Immature natural killer cell (primary cell): ENCODE results near the gene NDFIP2. TPM values are rescaled to one million over a fixed set of nuclear protein-coding genes. Genes with fewer than 3 reads are reported as not detected.
A peak's percentile ranks its signal among the peaks of the same experiment; 100 is the strongest.
"Not testable (repeated sequence)": the region's sequence is repeated elsewhere in the genome, so short reads cannot be mapped to it uniquely, and the experiment has no call there.

Source experiments
- DNase-seq, 3 donors: peaks; one replicate each; pipeline ENCODE4 v3.0.0; 2022; ENCODE audit warnings: mixed read lengths in 1 of 3
- H3K27ac Mint-ChIP-seq, 6 donors: one replicate each; pipeline ENCODE4 v1.8.0; 2020; ENCODE audit warnings: mixed read lengths in 6 of 6, mild to moderate bottlenecking in 5 of 6, inconsistent platforms in 4 of 6, moderate library complexity in 3 of 6
- H3K27me3 Mint-ChIP-seq, 3 donors: one replicate each; pipeline ENCODE4 v1.8.0; 2020 to 2021; ENCODE audit warnings: low read depth in 3 of 3, mild to moderate bottlenecking in 3 of 3, mixed read lengths in 3 of 3, moderate library complexity in 3 of 3, inconsistent platforms in 1 of 3
- H3K36me3 Mint-ChIP-seq, 3 donors: one replicate each; pipeline ENCODE4 v1.8.0; 2020; ENCODE audit warnings: mixed read lengths in 3 of 3, inconsistent platforms in 2 of 3, mild to moderate bottlenecking in 2 of 3
- H3K4me1 Mint-ChIP-seq, 2 donors: one replicate each; pipeline ENCODE4 v1.8.0; 2020; ENCODE audit warnings: inconsistent platforms in 2 of 2, mild to moderate bottlenecking in 2 of 2, mixed read lengths in 2 of 2, moderate library complexity in 1 of 2
- H3K4me3 Mint-ChIP-seq, 5 donors: one replicate each; pipeline ENCODE4 v1.8.0; 2020; ENCODE audit warnings: mild to moderate bottlenecking in 5 of 5, mixed read lengths in 5 of 5, inconsistent platforms in 3 of 5, moderate library complexity in 3 of 5
- H3K9me3 Mint-ChIP-seq, 6 donors: one replicate each; pipeline ENCODE4 v1.8.0; 2020; ENCODE audit warnings: mild to moderate bottlenecking in 6 of 6, mixed read lengths in 6 of 6, inconsistent platforms in 4 of 6, moderate library complexity in 3 of 6
- polyA plus RNA-seq, 3 donors: library from polyadenylated mRNA; unstranded; fragments of 300-500 nt; fragmentation: Illumina TruSeq; gene quantifications; one replicate each; pipeline ENCODE4 v1.2.3, GENCODE V29; 2021

Gene NDFIP2
- polyA plus RNA-seq, 3 donors from 2014 or later = 2.6 to 6.1 (median 5.6) TPM

DNA sequence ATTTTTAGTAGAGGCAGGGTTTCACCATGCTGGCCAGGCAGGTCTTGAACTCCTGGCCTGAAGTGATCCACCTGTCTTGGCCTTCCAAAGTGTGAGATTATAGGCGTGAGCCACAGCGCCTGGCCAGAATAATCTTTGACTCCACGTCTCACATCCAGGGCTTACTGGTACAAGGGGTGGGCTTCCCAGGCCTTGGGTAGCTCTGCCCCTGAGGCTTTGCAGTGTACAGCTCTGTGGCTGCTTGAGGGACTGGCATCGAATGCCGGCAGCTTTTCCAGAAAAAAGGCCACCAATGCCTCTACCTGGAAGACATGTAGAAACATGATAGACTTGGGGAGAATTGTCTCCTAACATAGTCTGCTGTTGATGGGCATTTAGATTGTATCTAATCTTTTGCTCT lies 57.8 kb downstream of the NDFIP2 start:
- Mint-ChIP-seq H3K4me3 (no peak overlapping the region), H3K9me3 (no peaks in the 10 kb centered on the region), H3K36me3 (peaks cover 0 to 3% (median 0%) of the 10 kb centered on the region in 3 donors), H3K27ac (no peak overlapping the region), H3K4me1 (no peaks in the 10 kb centered on the region), H3K27me3 (peaks cover 0 to 3% (median 2%) of the 10 kb centered on the region in 3 donors)
- no peak for DNase-seq

DNA sequence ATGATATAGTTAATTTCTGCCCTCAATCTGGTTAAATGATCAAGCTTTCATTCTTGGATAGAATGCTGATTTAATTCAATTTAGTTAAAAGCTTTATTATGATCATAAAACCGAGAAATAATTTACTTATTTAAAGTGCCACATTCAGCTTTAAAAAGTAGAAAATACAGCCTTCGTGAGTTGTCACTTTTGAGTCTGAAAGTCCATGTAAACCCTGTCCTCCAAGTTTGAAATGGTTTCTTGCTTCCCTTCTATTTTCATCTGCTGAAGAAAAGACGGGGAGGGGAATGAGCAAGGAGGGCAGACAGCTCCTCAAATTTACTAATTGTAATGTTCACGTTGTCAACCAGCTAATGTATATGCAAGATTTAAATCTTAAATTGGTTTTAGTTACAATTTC lies 59.5 kb downstream of the NDFIP2 start:
- H3K9me3 Mint-ChIP-seq = no peaks in the 10 kb centered on the region
- no peaks in the 10 kb centered on the region for H3K4me1 Mint-ChIP-seq
- H3K4me3 Mint-ChIP-seq = no peak overlapping the region
- no peak overlapping the region for H3K27ac Mint-ChIP-seq
- H3K27me3 Mint-ChIP-seq = peaks cover 0 to 3% (median 2%) of the 10 kb centered on the region in 3 donors
- H3K36me3 Mint-ChIP-seq = no peaks in the 10 kb centered on the region
- no peak for DNase-seq

DNA sequence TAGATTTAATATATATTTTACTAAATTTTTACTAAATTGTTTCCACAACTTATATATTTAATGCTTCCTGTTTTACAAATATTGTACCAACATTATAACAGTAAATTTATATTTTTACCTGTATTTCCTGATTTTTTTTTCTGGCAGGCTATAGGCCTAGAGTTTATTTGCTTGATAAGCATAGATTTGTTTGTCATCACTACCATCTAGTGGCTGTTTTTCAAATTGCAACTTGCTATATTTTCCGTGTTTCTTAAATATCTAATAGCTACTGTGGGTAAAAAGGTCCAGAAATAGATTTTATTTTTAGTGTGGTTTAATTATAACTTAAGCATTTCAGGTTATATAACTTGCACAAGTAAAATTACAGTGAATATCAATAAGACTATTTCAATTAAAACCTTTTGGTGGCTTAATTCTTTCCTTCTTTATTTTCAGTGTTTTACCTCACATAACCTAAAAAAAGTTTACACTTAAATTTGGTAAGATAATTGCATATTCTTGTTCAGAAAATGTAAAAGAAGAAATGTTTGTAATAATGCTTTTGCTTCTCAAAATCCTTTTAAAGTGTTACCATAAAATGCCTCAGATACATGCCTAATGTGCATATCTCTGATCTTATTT lies 60.6 kb downstream of the NDFIP2 start:
- Mint-ChIP-seq H3K27ac (no peak overlapping the region), H3K4me3 (no peak overlapping the region), H3K27me3 (peaks cover 0 to 6% (median 2%) of the 10 kb centered on the region in 3 donors), H3K36me3 (no peaks in the 10 kb centered on the region), H3K4me1 (no peaks in the 10 kb centered on the region), H3K9me3 (no peaks in the 10 kb centered on the region)
- DNase-seq = peak; percentile 51 to 61 (median 56)

DNA sequence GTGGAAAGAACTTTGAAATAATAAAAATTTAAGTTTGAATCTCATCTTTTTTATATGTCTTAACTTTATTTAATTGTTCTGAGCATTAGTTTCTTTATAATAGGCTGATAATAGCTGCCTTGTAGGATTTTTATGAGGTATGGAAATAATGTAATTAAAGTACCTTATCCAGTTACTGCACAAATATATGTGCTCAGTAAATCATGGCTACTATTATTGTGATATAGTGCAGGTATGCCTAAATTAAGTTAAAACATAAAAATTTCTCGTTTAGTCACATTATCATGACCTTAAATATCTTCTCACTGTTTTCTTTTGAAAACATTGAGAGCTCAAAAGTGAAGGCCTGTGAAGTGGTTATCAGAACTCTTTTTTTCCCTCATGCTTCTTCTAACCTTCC lies 62.9 kb downstream of the NDFIP2 start:
- no peak overlapping the region for H3K27ac Mint-ChIP-seq
- H3K36me3 Mint-ChIP-seq = no peaks in the 10 kb centered on the region
- H3K4me3 Mint-ChIP-seq = no peak overlapping the region

DNA sequence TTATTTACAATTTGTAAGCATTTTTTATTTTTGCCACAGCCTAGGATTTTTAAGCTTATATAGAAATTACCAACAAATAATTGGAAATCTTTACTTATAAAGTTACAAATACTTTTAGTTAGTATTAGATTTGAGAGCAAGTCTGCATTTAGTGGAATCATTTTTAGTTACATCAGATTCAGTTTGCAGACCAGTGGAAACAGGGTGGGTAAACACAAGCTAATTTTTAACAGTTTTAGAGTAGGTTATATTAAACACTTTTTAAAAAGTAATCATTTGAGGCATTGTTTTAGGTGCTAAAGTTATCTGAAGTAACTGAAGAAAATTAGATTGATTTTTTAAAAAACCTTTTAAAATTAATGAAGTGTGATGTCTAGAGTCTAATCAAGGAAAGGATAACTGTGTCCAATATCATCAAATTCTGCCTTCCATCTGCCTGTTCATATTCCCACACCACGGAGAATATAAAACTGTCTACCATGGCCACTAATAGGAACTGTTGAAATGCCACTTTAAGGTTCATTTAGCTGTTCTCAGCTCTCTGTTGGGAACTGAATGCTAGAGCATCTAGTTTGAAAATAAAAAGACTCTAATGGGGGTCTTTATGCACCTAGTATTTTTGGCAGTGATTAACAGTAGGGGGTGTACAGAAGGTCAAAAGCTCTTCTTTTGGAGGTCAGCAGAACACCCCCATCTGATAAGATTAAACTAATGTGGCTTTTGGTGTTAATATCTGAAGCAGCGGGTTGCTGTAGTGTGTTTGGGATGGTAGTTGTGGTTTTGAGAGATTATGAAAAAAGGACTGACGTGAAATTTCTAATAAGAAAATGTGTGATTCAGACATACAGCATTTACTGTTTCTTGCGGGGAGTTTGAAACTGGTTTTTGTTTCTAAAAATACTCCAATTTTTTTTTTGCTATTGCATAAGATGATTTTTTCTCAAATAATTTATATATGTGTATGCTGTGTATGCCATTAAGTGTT lies 66.5 kb downstream of the NDFIP2 start:
- no peak for DNase-seq

More for the DNA sequence above, 62.9 kb downstream of the NDFIP2 start:
- no peak for DNase-seq
- Mint-ChIP-seq H3K9me3 (no peaks in the 10 kb centered on the region), H3K4me1 (peaks cover 0 to 3% of the 10 kb centered on the region in 2 donors), H3K27me3 (peaks cover 0 to 6% (median 2%) of the 10 kb centered on the region in 3 donors)

DNA sequence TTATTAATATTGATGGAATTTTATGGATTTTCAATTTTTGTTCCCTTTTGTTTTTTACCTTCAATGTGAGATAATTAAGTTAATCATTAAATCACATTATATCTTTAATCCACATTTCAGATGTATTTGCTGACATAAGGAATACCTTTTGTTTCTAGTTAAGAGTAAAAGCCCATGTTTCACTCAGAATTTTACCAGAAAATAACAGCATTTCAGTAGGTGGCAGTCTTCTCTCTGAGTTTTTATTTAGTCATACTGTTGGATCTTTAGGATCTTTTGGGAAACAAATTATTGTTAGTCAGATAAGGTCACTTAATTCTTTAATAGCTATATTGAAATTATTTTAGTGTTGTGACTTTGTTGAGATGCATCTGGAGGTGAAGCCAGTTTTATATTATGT lies 67.9 kb downstream of the NDFIP2 start:
- no peak overlapping the region for H3K27ac Mint-ChIP-seq

More for the DNA sequence above, 66.5 kb downstream of the NDFIP2 start:
- peak overlapping the region in 1 of 5 donors; percentile 7 for H3K4me3 Mint-ChIP-seq
- no peak overlapping the region for H3K27ac Mint-ChIP-seq
- H3K36me3 Mint-ChIP-seq = peaks cover 0 to 2% (median 0%) of the 10 kb centered on the region in 3 donors
- peaks cover 0 to 3% of the 10 kb centered on the region in 2 donors for H3K4me1 Mint-ChIP-seq
- H3K27me3 Mint-ChIP-seq = peaks cover 0 to 3% (median 0%) of the 10 kb centered on the region in 3 donors
- no peaks in the 10 kb centered on the region for H3K9me3 Mint-ChIP-seq

DNA sequence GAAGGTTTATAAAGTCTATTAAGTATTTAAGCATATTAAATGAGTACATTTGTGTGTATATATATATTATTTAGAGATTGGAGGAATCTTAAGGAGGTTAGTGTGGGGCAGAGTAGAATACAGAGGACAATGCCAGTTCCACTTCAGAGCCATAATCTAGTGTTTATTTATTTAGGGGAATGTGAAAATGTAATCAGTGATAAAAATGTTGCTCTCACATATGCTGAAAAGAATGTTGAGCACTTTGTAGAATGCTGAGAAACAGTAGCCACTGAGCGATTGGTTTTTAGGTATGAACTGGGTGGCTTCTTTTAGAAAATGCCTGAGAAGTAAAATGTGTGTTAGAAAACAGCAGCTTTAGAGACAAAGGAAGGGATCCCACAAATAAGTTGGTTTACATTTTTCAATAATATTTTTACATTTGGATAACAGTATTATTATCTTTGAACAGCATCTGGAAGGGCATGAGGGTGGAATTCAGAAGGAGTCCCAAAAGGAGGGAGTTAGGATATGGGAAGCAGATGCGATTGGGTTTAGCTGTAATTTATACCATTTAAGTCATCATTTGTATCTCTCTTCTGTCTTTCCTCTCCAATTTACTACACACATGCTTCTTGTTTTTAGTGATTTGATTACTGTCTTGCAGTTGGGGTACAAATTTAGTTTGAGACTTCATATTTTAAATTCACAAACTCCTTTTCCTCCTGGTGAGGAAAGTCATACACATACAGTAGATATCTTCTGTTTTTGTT lies 68.6 kb downstream of the NDFIP2 start:
- H3K4me1 Mint-ChIP-seq = peaks cover 0 to 3% of the 10 kb centered on the region in 2 donors
- no peak overlapping the region for H3K4me3 Mint-ChIP-seq
- peaks cover 0 to 3% (median under 1%) of the 10 kb centered on the region in 3 donors for H3K27me3 Mint-ChIP-seq
- no peak for DNase-seq
- H3K9me3 Mint-ChIP-seq = no peaks in the 10 kb centered on the region
- H3K27ac Mint-ChIP-seq = no peak overlapping the region
- H3K36me3 Mint-ChIP-seq = peaks cover 0 to 3% (median 0%) of the 10 kb centered on the region in 3 donors

More for the DNA sequence above, 67.9 kb downstream of the NDFIP2 start:
- peaks cover 0 to 3% (median 0%) of the 10 kb centered on the region in 3 donors for H3K27me3 Mint-ChIP-seq
- no peak for DNase-seq
- no peak overlapping the region for H3K4me3 Mint-ChIP-seq
- peaks cover 0 to 3% (median 0%) of the 10 kb centered on the region in 3 donors for H3K36me3 Mint-ChIP-seq
- no peaks in the 10 kb centered on the region for H3K9me3 Mint-ChIP-seq
- H3K4me1 Mint-ChIP-seq = peaks cover 0 to 3% of the 10 kb centered on the region in 2 donors

DNA sequence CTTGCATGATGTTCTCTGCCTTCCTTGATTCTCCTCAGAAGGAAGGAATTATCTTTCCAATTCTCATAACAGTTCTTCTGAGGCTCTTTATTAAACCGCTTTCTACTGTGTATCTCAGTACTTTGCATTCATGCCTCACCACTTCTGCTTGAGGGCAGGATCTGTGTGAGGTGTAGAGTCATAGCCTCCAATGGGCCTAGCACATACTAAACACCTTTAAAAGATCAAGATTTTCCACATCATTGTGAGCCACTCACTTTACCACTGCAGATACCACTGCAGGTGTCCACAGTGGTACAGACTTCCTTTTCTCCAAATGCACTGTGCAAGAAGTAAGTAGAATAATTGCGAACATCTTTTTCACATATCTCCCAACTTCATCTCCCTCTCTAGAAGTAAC lies 76.7 kb downstream of the NDFIP2 start:
- Mint-ChIP-seq H3K36me3 (peaks cover 0 to 23% (median 9%) of the 10 kb centered on the region in 3 donors), H3K27ac (no peak overlapping the region), H3K9me3 (peaks cover 2 to 10% (median 7%) of the 10 kb centered on the region in 6 donors), H3K27me3 (peaks cover 0 to 3% (median 2%) of the 10 kb centered on the region in 3 donors), H3K4me1 (no peaks in the 10 kb centered on the region), H3K4me3 (no peak overlapping the region)
- DNase-seq = no peak

DNA sequence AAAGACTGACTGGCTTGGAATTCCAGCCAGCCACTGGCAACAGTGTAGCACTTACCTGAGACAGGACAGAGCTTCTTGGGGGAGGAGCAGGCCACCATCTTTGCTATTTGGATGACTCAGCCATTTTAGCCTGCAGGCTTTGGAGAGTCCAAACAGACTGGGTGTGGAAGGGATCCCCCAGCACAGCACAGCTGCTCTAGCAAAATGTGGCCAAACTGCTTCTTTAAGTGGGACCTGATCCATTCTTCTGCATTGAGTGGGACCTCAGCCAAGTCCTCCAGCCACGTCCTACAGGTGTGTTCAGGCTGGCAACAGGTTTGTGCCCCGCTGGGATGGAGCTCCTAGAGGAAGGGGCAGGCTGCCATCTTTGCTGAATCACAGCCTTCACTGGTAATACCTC lies 80.0 kb downstream of the NDFIP2 start:
- no peak overlapping the region for H3K4me3 Mint-ChIP-seq
- H3K36me3 Mint-ChIP-seq = peaks cover 3 to 29% (median 9%) of the 10 kb centered on the region in 3 donors
- peaks cover 0 to 6% (median 6%) of the 10 kb centered on the region in 3 donors for H3K27me3 Mint-ChIP-seq
- peaks cover 6 to 31% (median 15%) of the 10 kb centered on the region in 6 donors for H3K9me3 Mint-ChIP-seq
- H3K27ac Mint-ChIP-seq = no peak overlapping the region
- DNase-seq = no peak
- no peaks in the 10 kb centered on the region for H3K4me1 Mint-ChIP-seq

DNA sequence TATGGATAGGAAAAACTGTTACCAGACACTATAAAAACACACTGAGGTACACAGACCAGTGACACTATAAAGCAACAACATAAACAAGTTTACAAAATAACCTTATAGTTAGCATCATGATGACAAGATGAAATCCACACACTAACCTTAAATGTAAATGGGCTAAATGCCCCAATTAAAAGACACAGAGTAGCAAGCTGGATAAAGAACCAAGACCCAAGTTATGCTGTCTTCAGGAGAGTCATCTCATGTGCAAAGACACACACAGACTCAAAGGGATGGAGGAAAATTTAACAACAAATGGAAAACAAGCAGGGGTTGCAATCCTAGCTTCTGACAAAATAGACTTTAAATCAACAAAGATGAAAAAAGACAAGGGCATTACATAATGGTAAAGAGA lies 81.6 kb downstream of the NDFIP2 start:
- peaks cover 1 to 10% (median 8%) of the 10 kb centered on the region in 3 donors for H3K27me3 Mint-ChIP-seq
- H3K36me3 Mint-ChIP-seq = peaks cover 3 to 29% (median 9%) of the 10 kb centered on the region in 3 donors
- DNase-seq = no peak
- no peak overlapping the region for H3K27ac Mint-ChIP-seq
- no peak overlapping the region for H3K4me3 Mint-ChIP-seq
- H3K9me3 Mint-ChIP-seq = peaks cover 6 to 34% (median 19%) of the 10 kb centered on the region in 6 donors
- H3K4me1 Mint-ChIP-seq = no peaks in the 10 kb centered on the region

DNA sequence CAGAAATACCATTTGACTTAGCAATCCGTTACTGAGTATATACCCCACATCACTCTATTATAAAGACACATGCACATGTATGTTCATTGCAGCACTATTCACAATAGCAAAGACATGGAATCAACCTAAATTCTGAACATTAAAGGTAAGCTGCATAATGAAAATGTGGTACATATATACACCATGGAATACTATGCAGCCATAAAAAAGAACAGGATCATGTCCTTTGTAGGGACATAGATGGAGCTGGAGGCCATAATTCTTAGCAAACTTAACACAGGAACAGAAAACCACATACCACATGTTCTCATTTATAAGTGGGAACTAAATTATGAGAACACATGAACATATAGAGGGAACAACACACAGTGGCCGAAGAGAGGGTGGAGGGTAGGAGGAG lies 85.2 kb downstream of the NDFIP2 start:
- no peak for DNase-seq
- Mint-ChIP-seq H3K27ac (no peak overlapping the region), H3K4me1 (no peaks in the 10 kb centered on the region), H3K9me3 (peaks cover 6 to 34% (median 18%) of the 10 kb centered on the region in 6 donors), H3K36me3 (peaks cover 0 to 6% (median 3%) of the 10 kb centered on the region in 3 donors), H3K27me3 (peaks cover 5 to 16% (median 8%) of the 10 kb centered on the region in 3 donors), H3K4me3 (no peak overlapping the region)

DNA sequence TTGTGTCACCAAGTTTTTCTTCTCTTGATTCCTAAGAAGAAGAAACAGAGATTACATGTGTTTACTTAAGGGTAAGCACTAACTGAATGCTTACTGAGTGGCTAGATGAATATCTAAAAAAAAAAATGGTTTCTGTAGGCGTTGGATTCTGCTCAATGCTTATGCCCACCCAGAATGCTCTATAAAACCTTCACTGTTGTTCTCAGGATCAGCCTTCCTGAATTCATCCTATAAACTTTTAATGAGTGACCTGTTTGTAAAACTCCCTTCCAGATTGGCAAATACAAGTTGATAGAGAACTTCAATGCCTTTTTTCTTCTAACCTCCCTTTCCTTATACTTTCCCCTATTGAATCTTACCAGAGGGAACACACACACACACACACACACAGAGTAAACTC lies 90.2 kb downstream of the NDFIP2 start:
- Mint-ChIP-seq H3K27me3 (peaks cover 2 to 13% (median 6%) of the 10 kb centered on the region in 3 donors), H3K4me1 (no peaks in the 10 kb centered on the region), H3K9me3 (peaks cover 0 to 7% (median 4%) of the 10 kb centered on the region in 6 donors), H3K27ac (no peak overlapping the region), H3K4me3 (no peak overlapping the region), H3K36me3 (no peaks in the 10 kb centered on the region)
- DNase-seq = no peak

DNA sequence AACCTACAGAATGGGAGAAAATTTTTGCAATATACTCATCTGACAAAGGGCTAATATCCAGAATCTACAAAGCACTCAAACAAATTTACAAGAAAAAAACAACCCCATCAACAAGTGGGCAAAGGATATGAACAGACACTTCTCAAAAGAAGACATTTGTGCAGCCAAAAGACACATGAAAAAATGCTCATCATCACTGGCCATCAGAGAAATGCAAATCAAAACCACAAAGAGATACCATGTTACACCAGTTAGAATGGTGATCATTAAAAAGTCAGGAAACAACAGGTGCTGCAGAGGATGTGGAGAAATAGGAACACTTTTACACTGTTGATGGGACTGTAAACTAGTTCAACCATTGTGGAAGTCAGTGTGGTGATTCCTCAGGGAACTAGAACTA lies 92.9 kb downstream of the NDFIP2 start:
- not testable (repeated sequence) for H3K27ac Mint-ChIP-seq, H3K36me3 Mint-ChIP-seq, H3K4me1 Mint-ChIP-seq, DNase-seq, H3K27me3 Mint-ChIP-seq, H3K4me3 Mint-ChIP-seq
- peaks cover 4 to 19% (median 8%) of the 10 kb centered on the region in 6 donors for H3K9me3 Mint-ChIP-seq
